Endothelial cell of umbilical vein (primary cell): ENCODE results near the gene GALNT11. TPM values are rescaled to one million over a fixed set of nuclear protein-coding genes. Genes with fewer than 3 reads are reported as not detected.

Experiments
- BruUV-seq: library from RNA; stranded (reverse); fragments of 400-500 nt; replicated peaks from 2 replicates; lab custom pipeline; 2021; lab: Mats Ljungman, UMichigan
- CTCF ChIA-PET: fragments of 300-600, 350-600 bp; sonication (Branson Sonifier 250); formaldehyde crosslinking; loops from one replicate; lab custom pipeline; 2021; ENCODE audit warnings: antibody characterized with exemption, inconsistent platforms; lab: Charles Lee
- POLR2A ChIA-PET: fragments of 300-600, 350-600 bp; sonication (Branson Sonifier 250); formaldehyde crosslinking; loops from one replicate; lab custom pipeline; 2021; ENCODE audit warnings: antibody characterized with exemption, inconsistent platforms; lab: Charles Lee
- DNase-seq: peaks from one replicate; pipeline ENCODE4 v3.0.0-alpha.2; 2011; ENCODE audit warnings: low read depth, low spot score
- FAIRE-seq: peaks from 2 replicates; lab custom pipeline; 2011; peaks lifted over from hg19 to GRCh38; lab: Jason Lieb, UNC
- H2AFZ ChIP-seq: 2 replicates; pipeline ENCODE4 v1.6.0; 2012; ENCODE audit warnings: low read depth, low read length, control low read depth, inconsistent platforms
- H3K27ac ChIP-seq: 2 replicates; pipeline ENCODE4 v1.5.1; 2011; ENCODE audit warnings: low read depth, mild to moderate bottlenecking, control low read depth, low read length, moderate library complexity; ENCODE audit not compliant: insufficient read depth
- H3K27me3 ChIP-seq, 2 experiments: 2 replicates each; pipeline versions ENCODE4 v1.6.0 to v1.6.1; 2011; ENCODE audit warnings: low read length in 2 of 2, mixed read lengths in 1 of 2; ENCODE audit not compliant: control insufficient read depth in 2 of 2, insufficient read depth in 2 of 2
- H3K36me3 ChIP-seq, 2 experiments: 2 replicates in 1 of 2; 3 replicates in 1 of 2; pipeline ENCODE4 v1.5.1; 2011; ENCODE audit warnings: low read length in 2 of 2, mild to moderate bottlenecking in 1 of 2, moderate library complexity in 1 of 2; ENCODE audit not compliant: control insufficient read depth in 2 of 2, insufficient read depth in 2 of 2; ENCODE audit errors: extremely low read depth in 1 of 2
- H3K4me1 ChIP-seq: 3 replicates; pipeline ENCODE4 v1.5.1; 2011; ENCODE audit warnings: mild to moderate bottlenecking, low read length; ENCODE audit not compliant: control insufficient read depth, insufficient read depth; ENCODE audit errors: extremely low read depth
- H3K4me2 ChIP-seq: 2 replicates; pipeline ENCODE4 v1.6.1; 2011; ENCODE audit warnings: low read length, control low read depth, mixed read lengths; ENCODE audit not compliant: insufficient read depth
- H3K4me3 ChIP-seq, 3 experiments: fragments of 200-600 bp in 1 of 3; sonication (generic), shearing (Covaris generic) in 1 of 3; replicated peaks in 1 of 3; 2 replicates each; pipeline ENCODE4 v1.5.1; 2011 to 2016; ENCODE audit warnings: control low read depth in 3 of 3, low read length in 3 of 3, mild to moderate bottlenecking in 2 of 3, inconsistent platforms in 1 of 3, low read depth in 1 of 3, moderate library complexity in 1 of 3; ENCODE audit not compliant: insufficient read depth in 1 of 3
- H3K79me2 ChIP-seq: 2 replicates; pipeline ENCODE4 v1.6.0; 2012; ENCODE audit warnings: low read length, inconsistent platforms; ENCODE audit not compliant: control insufficient read depth, insufficient read depth
- H3K9ac ChIP-seq: replicated peaks from 2 replicates; pipeline ENCODE3; 2011; ENCODE audit warnings: low read length, control low read depth; ENCODE audit not compliant: insufficient read depth; ENCODE audit errors: extremely low read depth
- H3K9me1 ChIP-seq: replicated peaks from 3 replicates; pipeline ENCODE4 v1.6.0; 2011; ENCODE audit warnings: mild to moderate bottlenecking, low read length; ENCODE audit not compliant: control insufficient read depth, insufficient read depth; ENCODE audit errors: extremely low read depth
- H3K9me3 ChIP-seq: replicated peaks from 2 replicates; pipeline ENCODE4 v1.5.1; 2012; ENCODE audit warnings: low read length, inconsistent platforms; ENCODE audit not compliant: control insufficient read depth, insufficient read depth
- H4K20me1 ChIP-seq: replicated peaks from 2 replicates; pipeline ENCODE3; 2011; ENCODE audit warnings: mild to moderate bottlenecking, low read length; ENCODE audit not compliant: control insufficient read depth, insufficient read depth; ENCODE audit errors: extremely low read depth
- CTCF ChIP-seq, 2 donors: IDR thresholded peaks; 1 replicate in 1 of 2; 2 replicates in 1 of 2; pipeline ENCODE4 v1.5.1; 2011; ENCODE audit warnings: low read length in 2 of 2, mild to moderate bottlenecking in 2 of 2, moderate library complexity in 2 of 2, control low read depth in 1 of 2, inconsistent platforms in 1 of 2, low read depth in 1 of 2; ENCODE audit not compliant: insufficient read depth in 1 of 2; ENCODE audit errors: extremely low read depth in 1 of 2
- EZH2 ChIP-seq: IDR thresholded peaks from 2 replicates; pipeline ENCODE4 v1.6.1; 2012; ENCODE audit warnings: borderline replicate concordance, low read depth, mild to moderate bottlenecking, moderate library complexity, low read length, inconsistent platforms; ENCODE audit not compliant: severe bottlenecking
- FOS ChIP-seq: IDR thresholded peaks from 2 replicates; pipeline ENCODE4 v1.6.1; 2011; ENCODE audit warnings: mild to moderate bottlenecking, low read length, moderate library complexity, borderline replicate concordance; ENCODE audit not compliant: insufficient read depth
- GATA2 ChIP-seq: IDR thresholded peaks from 2 replicates; pipeline ENCODE4 v1.7.0; 2011; ENCODE audit warnings: low read depth, mild to moderate bottlenecking, moderate library complexity, mixed read lengths, low read length; ENCODE audit not compliant: insufficient read length, insufficient read depth
- JUN ChIP-seq: IDR thresholded peaks from 2 replicates; pipeline ENCODE4 v1.6.1; 2011; ENCODE audit warnings: borderline replicate concordance, low read depth; ENCODE audit not compliant: insufficient read length, insufficient read depth
- MYC ChIP-seq: IDR thresholded peaks from one replicate; pipeline ENCODE4 v1.6.1; 2011; ENCODE audit warnings: mild to moderate bottlenecking, low read depth, low read length
- POLR2A ChIP-seq: IDR thresholded peaks from 2 replicates; pipeline ENCODE4 v1.6.1; 2012; ENCODE audit warnings: low read depth, mild to moderate bottlenecking, control low read depth, low read length
- POLR2AphosphoS5 ChIP-seq: IDR thresholded peaks from 2 replicates; pipeline ENCODE4 v1.6.1; 2012; ENCODE audit warnings: low read depth, mild to moderate bottlenecking, control low read depth, low read length, moderate library complexity; ENCODE audit not compliant: insufficient read depth
- dilution Hi-C: fragments of 300-500 bp; cut with MboI; formaldehyde crosslinking; loops from one replicate; pipeline ENCODE4 v1.15.0; 2019; ENCODE audit warnings: low sequenced_read_pairs; ENCODE audit not compliant: extremely low pct_ligation_motif_present
- intact Hi-C: fragments of 100-400 bp; cut with micrococcal nuclease; formaldehyde crosslinking; loops from one replicate; pipeline ENCODE4 v1.10.0; 2022
- polyA plus RNA-seq, 4 experiments: library from polyadenylated mRNA; depleted of rRNA in 3 of 4; stranded (reverse) in 3 of 4; unstranded in 1 of 4; fragments of >200 nt; gene quantifications; 2 replicates each; pipeline versions ENCODE4 v1.2.1 to v1.2.3, GENCODE V29; 2011 to 2012; ENCODE audit warnings: missing spikeins in 1 of 4
- total RNA-seq: library from RNA; stranded (reverse); gene quantifications from 2 replicates; pipeline ENCODE4 v1.2.3, GENCODE V29; 2021
- TF ChIP-seq, protein P1 (sequence below): IDR thresholded peaks from 2 replicates; pipeline ENCODE4 v1.6.1; 2011; ENCODE audit not compliant: insufficient read depth, insufficient read length

Gene GALNT11
- total and polyA plus RNA-seq, 2 donors (not counting 3 experiments of a cell fraction or from before 2014, with no cell fraction given) = 27.7 to 36.5 TPM

DNA sequence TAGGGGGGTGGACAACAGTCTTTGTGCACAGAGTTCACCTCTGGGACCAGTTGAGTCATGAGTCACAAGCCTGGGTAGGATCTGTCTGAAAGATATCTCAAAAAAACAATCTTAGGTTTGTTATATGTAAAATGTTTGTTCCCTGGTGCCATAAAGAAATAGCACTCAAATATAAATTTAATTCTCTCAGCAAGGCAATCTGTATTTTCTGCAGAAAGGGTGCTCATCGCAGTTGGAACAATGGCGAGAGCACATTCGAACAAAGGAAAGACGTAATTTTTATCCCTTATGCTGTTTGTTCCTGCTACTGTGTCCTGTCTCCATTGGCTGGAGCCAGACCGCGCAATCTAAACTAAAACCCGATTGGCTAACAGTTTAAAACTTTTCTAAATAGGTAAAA is 63.7 kb downstream of the GALNT11 start:
- BruUV-seq = no TSS peak
- intact Hi-C loops (no loop called here), dilution Hi-C loops (no loop called here)
- Histone ChIP-seq H3K9me1 (no peaks in the 10 kb centered on the region), H3K4me2 (no peak overlapping the region), H3K36me3 (no peaks in the 10 kb centered on the region), H4K20me1 (no peaks in the 10 kb centered on the region), H3K27me3 (no peaks in the 10 kb centered on the region), H3K4me1 (no peaks in the 10 kb centered on the region), H2AFZ (no peak overlapping the region), H3K4me3 (no peak overlapping the region), H3K9me3 (no peaks in the 10 kb centered on the region), H3K27ac (no peak overlapping the region), H3K9ac (no peak overlapping the region), H3K79me2 (no peaks in the 10 kb centered on the region)
- TF ChIP-seq, protein P1, sequence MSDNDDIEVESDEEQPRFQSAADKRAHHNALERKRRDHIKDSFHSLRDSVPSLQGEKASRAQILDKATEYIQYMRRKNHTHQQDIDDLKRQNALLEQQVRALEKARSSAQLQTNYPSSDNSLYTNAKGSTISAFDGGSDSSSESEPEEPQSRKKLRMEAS = no peak
- no peak for TF ChIP-seq POLR2AphosphoS5
- TF ChIP-seq GATA2 = no peak
- no peak for TF ChIP-seq FOS
- no peak for TF ChIP-seq POLR2A
- TF ChIP-seq EZH2 = no peak
- no peak for TF ChIP-seq JUN
- TF ChIP-seq CTCF (IDR thresholded peaks at IDR 0.05; ENCODE audit: extremely low read depth in 1 of 2, insufficient read depth in 1 of 2, low read depth in 1 of 2, low read length in 2 of 2) = no peak
- TF ChIP-seq MYC = no peak
- POLR2A ChIA-PET = no interaction called here
- DNase-seq = no peak
- FAIRE-seq = no peak
- CTCF ChIA-PET = no interaction called here
